H1 (cell line): ENCODE results near the gene GPR162. TPM values are rescaled to one million over a fixed set of nuclear protein-coding genes. Genes with fewer than 3 reads are reported as not detected.

Experiments
- CTCF ChIA-PET: fragments of 300-600 bp; sonication (Branson Sonifier 250); formaldehyde crosslinking; loops from one replicate; lab custom pipeline; 2021; ENCODE audit not compliant: partially characterized antibody; lab: Charles Lee
- POLR2A ChIA-PET: fragments of 300-600 bp; sonication (Branson Sonifier 250); formaldehyde crosslinking; loops from one replicate; lab custom pipeline; 2021; ENCODE audit warnings: inconsistent platforms; ENCODE audit not compliant: partially characterized antibody; lab: Charles Lee
- DNase-seq, 2 experiments: peaks; one replicate each; pipeline versions ENCODE4 v3.0.0 to v3.0.0-alpha.2; 2010 to 2022; ENCODE audit warnings: low spot score in 2 of 2, low read depth in 1 of 2, mixed read lengths in 1 of 2
- FAIRE-seq: peaks from 2 replicates; lab custom pipeline; 2011; peaks lifted over from hg19 to GRCh38; lab: Jason Lieb, UNC
- H2AFZ ChIP-seq: 2 replicates; pipeline ENCODE4 v1.8.1; 2012; ENCODE audit warnings: low read length, inconsistent platforms
- H2AK5ac ChIP-seq: 2 replicates; pipeline ENCODE4 v1.6.1; 2013; ENCODE audit warnings: low read depth, low read length
- H2BK120ac ChIP-seq: replicated peaks from 2 replicates; pipeline ENCODE3; 2013; ENCODE audit warnings: low read depth, low read length, inconsistent platforms
- H2BK12ac ChIP-seq: 2 replicates; pipeline ENCODE4 v1.6.1; 2013; ENCODE audit warnings: low read depth, low read length
- H2BK15ac ChIP-seq: 2 replicates; pipeline ENCODE4 v1.6.1; 2013; ENCODE audit warnings: low read length
- H2BK20ac ChIP-seq: 2 replicates; pipeline ENCODE4 v1.6.1; 2013; ENCODE audit warnings: low read length
- H2BK5ac ChIP-seq: 2 replicates; pipeline ENCODE4 v1.6.1; 2013; ENCODE audit warnings: low read depth, low read length
- H3K14ac ChIP-seq: 2 replicates; pipeline ENCODE4 v1.6.1; 2013; ENCODE audit warnings: inconsistent platforms; ENCODE audit not compliant: insufficient read length
- H3K18ac ChIP-seq: 2 replicates; pipeline ENCODE4 v1.6.1; 2013; ENCODE audit warnings: low read length; ENCODE audit errors: extremely low read depth
- H3K23ac ChIP-seq: 2 replicates; pipeline ENCODE4 v1.6.1; 2013; ENCODE audit warnings: inconsistent platforms; ENCODE audit not compliant: insufficient read length
- H3K23me2 ChIP-seq: 2 replicates; pipeline ENCODE4 v1.6.1; 2013; ENCODE audit warnings: low read depth, low read length
- H3K27ac ChIP-seq: 2 replicates; pipeline ENCODE4 v1.6.1; 2011; ENCODE audit warnings: low read depth, low read length, inconsistent platforms
- H3K27me3 ChIP-seq, 4 experiments: replicated peaks in 1 of 4; 1 replicate in 1 of 4; 2 replicates in 3 of 4; pipeline versions ENCODE4 v1.6.1 to v1.8.1; 2011 to 2013; ENCODE audit warnings: low read length in 3 of 4, mild to moderate bottlenecking in 3 of 4, inconsistent platforms in 2 of 4, mixed read lengths in 2 of 4, moderate library complexity in 1 of 4; ENCODE audit not compliant: control insufficient read depth in 3 of 4, insufficient read depth in 3 of 4; ENCODE audit errors: extremely low read depth in 1 of 4
- H3K36me3 ChIP-seq, 4 experiments: 2 replicates each; pipeline versions ENCODE4 v1.6.1 to v1.8.1; 2011 to 2013; ENCODE audit warnings: mild to moderate bottlenecking in 4 of 4, low read length in 3 of 4, moderate library complexity in 2 of 4, control low read depth in 1 of 4, inconsistent platforms in 1 of 4; ENCODE audit not compliant: insufficient read depth in 4 of 4, control insufficient read depth in 2 of 4
- H3K4ac ChIP-seq: replicated peaks from 2 replicates; pipeline ENCODE3; 2013; ENCODE audit warnings: low read length, low read depth, mixed read lengths, inconsistent platforms; ENCODE audit not compliant: insufficient read length
- H3K4me1 ChIP-seq, 4 experiments: replicated peaks in 1 of 4; 1 replicate in 1 of 4; 2 replicates in 3 of 4; pipeline versions ENCODE4 v1.6.1 to v1.8.1; 2011 to 2013; ENCODE audit warnings: low read length in 3 of 4, inconsistent platforms in 2 of 4, mixed read lengths in 1 of 4; ENCODE audit not compliant: insufficient read depth in 4 of 4, control insufficient read depth in 3 of 4
- H3K4me2 ChIP-seq, 2 experiments: 2 replicates each; pipeline versions ENCODE4 v1.6.1 to v1.8.1; 2011 to 2013; ENCODE audit warnings: low read depth in 2 of 2, low read length in 2 of 2, control low read depth in 1 of 2, inconsistent platforms in 1 of 2, mild to moderate bottlenecking in 1 of 2; ENCODE audit not compliant: insufficient read depth in 1 of 2
- H3K4me3 ChIP-seq, 4 experiments: fragments of 200-600, 300-600 bp in 1 of 4; sonication (generic), shearing (Covaris generic), sonication (Bioruptor Twin) in 1 of 4; 2 replicates each; pipeline versions ENCODE4 v1.5.1 to v1.8.1; 2011 to 2016; ENCODE audit warnings: low read length in 4 of 4, low read depth in 3 of 4, control low read depth in 2 of 4, inconsistent platforms in 2 of 4, mild to moderate bottlenecking in 2 of 4, mixed read lengths in 1 of 4, moderate library complexity in 1 of 4; ENCODE audit not compliant: insufficient read depth in 2 of 4; ENCODE audit errors: extremely low read depth in 1 of 4
- H3K56ac ChIP-seq: replicated peaks from 2 replicates; pipeline ENCODE3; 2013; ENCODE audit warnings: low read depth, mild to moderate bottlenecking, mixed read lengths, low read length, inconsistent platforms; ENCODE audit not compliant: insufficient read length
- H3K79me1 ChIP-seq: 2 replicates; pipeline ENCODE4 v1.6.1; 2013; ENCODE audit warnings: low read depth, low read length, control low read depth
- H3K79me2 ChIP-seq, 2 experiments: 2 replicates each; pipeline versions ENCODE4 v1.6.1 to v1.8.1; 2012 to 2013; ENCODE audit warnings: low read length in 2 of 2, mild to moderate bottlenecking in 2 of 2, inconsistent platforms in 1 of 2; ENCODE audit not compliant: insufficient read depth in 2 of 2, control insufficient read depth in 1 of 2
- H3K9ac ChIP-seq, 4 experiments: replicated peaks in 1 of 4; 1 replicate in 1 of 4; 2 replicates in 3 of 4; pipeline versions ENCODE4 v1.6.1 to v1.8.1; 2011 to 2013; ENCODE audit warnings: low read depth in 3 of 4, low read length in 3 of 4, control low read depth in 2 of 4, mild to moderate bottlenecking in 2 of 4, moderate library complexity in 2 of 4, inconsistent platforms in 1 of 4; ENCODE audit errors: extremely low read depth in 1 of 4
- H3K9me3 ChIP-seq, 2 experiments: 2 replicates each; pipeline versions ENCODE4 v1.6.1 to v1.8.1; 2012 to 2013; ENCODE audit warnings: mild to moderate bottlenecking in 2 of 2, moderate library complexity in 2 of 2, control low read depth in 1 of 2, inconsistent platforms in 1 of 2, low read depth in 1 of 2, low read length in 1 of 2, mixed read lengths in 1 of 2; ENCODE audit not compliant: insufficient read depth in 2 of 2
- H4K20me1 ChIP-seq, 2 experiments: replicated peaks in 1 of 2; 2 replicates each; pipeline versions ENCODE3 to v1.8.1; 2011 to 2013; ENCODE audit warnings: inconsistent platforms in 2 of 2, low read length in 2 of 2, mild to moderate bottlenecking in 1 of 2; ENCODE audit not compliant: insufficient read depth in 2 of 2, control insufficient read depth in 1 of 2
- H4K5ac ChIP-seq: 2 replicates; pipeline ENCODE4 v1.6.1; 2013; ENCODE audit warnings: low read length, low read depth, mixed read lengths, inconsistent platforms; ENCODE audit not compliant: insufficient read length
- H4K8ac ChIP-seq: 2 replicates; pipeline ENCODE4 v1.8.0; 2013; ENCODE audit warnings: mild to moderate bottlenecking, moderate library complexity, low read length, inconsistent platforms; ENCODE audit not compliant: insufficient read depth; ENCODE audit errors: extremely low read depth
- H4K91ac ChIP-seq: replicated peaks from 2 replicates; pipeline ENCODE3; 2013; ENCODE audit warnings: low read length, mixed read lengths, inconsistent platforms; ENCODE audit not compliant: insufficient read length
- CBX8 ChIP-seq: fragments of 300-800, 300-1000 bp; sonication (generic); IDR thresholded peaks from 2 replicates; pipeline ENCODE4 v1.7.1; 2016; ENCODE audit warnings: low read depth, low read length, borderline replicate concordance
- MAFK ChIP-seq: IDR thresholded peaks from 2 replicates; pipeline ENCODE4 v1.6.1; 2012; ENCODE audit warnings: low read depth, mild to moderate bottlenecking, improper control_type of control experiment, low read length
- SIN3A ChIP-seq, 2 experiments: IDR thresholded peaks in 1 of 2; conservative IDR thresholded peaks in 1 of 2; 2 replicates each; pipeline ENCODE4 v1.6.1; 2011 to 2012; ENCODE audit warnings: low read length in 2 of 2, improper control_type of control experiment in 1 of 2, low read depth in 1 of 2, mild to moderate bottlenecking in 1 of 2
- SP2 ChIP-seq: IDR thresholded peaks from 2 replicates; pipeline ENCODE4 v1.6.1; 2012; ENCODE audit warnings: mild to moderate bottlenecking, low read length, inconsistent platforms
- TCF12 ChIP-seq: IDR thresholded peaks from 2 replicates; pipeline ENCODE4 v1.6.1; 2011; ENCODE audit warnings: low read depth, mild to moderate bottlenecking, low read length
- USF2 ChIP-seq: IDR thresholded peaks from 2 replicates; pipeline ENCODE4 v1.6.1; 2011; ENCODE audit warnings: low read length, improper control_type of control experiment
- WGBS, 2 experiments: shearing (Covaris generic) in 1 of 2; methylation state at CpG; one replicate each; pipeline versions ENCODE4 v1.1.6 to v1.1.7; 2013 to 2015; ENCODE audit warnings: low lambda C conversion rate in 2 of 2, mixed read lengths in 2 of 2, inconsistent platforms in 1 of 2, low coverage in 1 of 2, missing lambda C conversion rate in 1 of 2; ENCODE audit not compliant: insufficient replicate concordance in 2 of 2, insufficient coverage in 1 of 2, insufficient read length in 1 of 2; ENCODE audit errors: extremely low coverage in 1 of 2, missing lambda C conversion rate in 1 of 2; 5-methylcytosine and 5-hydroxymethylcytosine counted together
- polyA plus RNA-seq, 7 experiments: library from polyadenylated mRNA; depleted of rRNA in 3 of 7; stranded (reverse) in 5 of 7; unstranded in 2 of 7; fragments of >200 nt in 5 of 7; fragments of 200-250 nt in 2 of 7; gene quantifications; 1 replicate in 5 of 7; 2 replicates in 1 of 7; 4 replicates in 1 of 7; pipeline versions ENCODE4 v1.2.1 to v1.2.3, GENCODE V29; 2011 to 2013; ENCODE audit warnings: missing spikeins in 2 of 7, mixed read lengths in 2 of 7
- total RNA-seq: library from RNA; stranded (reverse); fragmentation: NEBNext Ultra II Directional; extraction: Animal tissue kit (Norgen Biotek cat#: 25700); gene quantifications from 2 replicates; pipeline ENCODE4 v1.2.1, GENCODE V29; 2021

Gene GPR162
- total and polyA plus RNA-seq, 2 of the 8 experiments (the other 6 are each of a cell fraction or from before 2014, with no cell fraction given), result 7.3 to 8.8 TPM

- no peak overlapping the region for H3K4me2 ChIP-seq
- H4K5ac ChIP-seq, result no peak overlapping the region
- H3K56ac ChIP-seq, result no peak overlapping the region
- no peak overlapping the region for H2BK12ac ChIP-seq
- no peak overlapping the region for H2AFZ ChIP-seq
- CTCF ChIA-PET, result interaction anchor here (0.6 to 4.5 kb wide), 6 partner anchors 11 to 194 kb away, joined by 3 to 27 read pairs (median 5); partner anchors contain the start of genes GNB3 and SPSB2
- FAIRE-seq (no peak), DNase-seq (no peak)
- H3K79me1 ChIP-seq, result no peaks in the 10 kb centered on the region; the same call in 1 of the 2 replicates
- no peak overlapping the region for H3K27ac ChIP-seq
- no peaks in the 10 kb centered on the region for H3K4me1 ChIP-seq
- H4K91ac ChIP-seq, result no peak overlapping the region
- H3K36me3 ChIP-seq, result peaks cover 31 to 77% (median 72%) of the 10 kb centered on the region in 4 experiments
- H2BK5ac ChIP-seq, result no peak overlapping the region
- H2BK120ac ChIP-seq, result no peak overlapping the region
- H2AK5ac ChIP-seq, result no peak overlapping the region
- no peaks in the 10 kb centered on the region for H3K79me2 ChIP-seq
- no peak overlapping the region for H2BK15ac ChIP-seq
- H3K9ac ChIP-seq, result no peak overlapping the region
- no peak overlapping the region for H3K4ac ChIP-seq
- no peak overlapping the region for H2BK20ac ChIP-seq
- no peaks in the 10 kb centered on the region for H3K23me2 ChIP-seq
- no peak overlapping the region for H4K8ac ChIP-seq
- H4K20me1 ChIP-seq, result peaks cover 0 to 2% of the 10 kb centered on the region in 2 experiments
- TF ChIP-seq USF2 (no peak), SIN3A (conservative IDR thresholded peaks at IDR 0.05 in 1 of 2, IDR thresholded peaks at IDR 0.05 in 1 of 2; ENCODE audit: low read depth in 1 of 2, low read length in 2 of 2) (no peak), TCF12 (no peak), CBX8 (no peak), MAFK (no peak), SP2 (no peak)
- TF ChIP-seq, all 59 proteins: peak for 0
- Histone ChIP-seq H3K14ac (no peak overlapping the region), H3K27me3 (no peaks in the 10 kb centered on the region), H3K23ac (no peak overlapping the region), H3K18ac (no peak overlapping the region), H3K9me3 (no peaks in the 10 kb centered on the region), H3K4me3 (no peak overlapping the region)
- POLR2A ChIA-PET, result interaction anchor here (1.1 to 18.9 kb wide), 5 partner anchors 9 to 322 kb away, joined by 3 to 588 read pairs (median 5); partner anchors contain the start of genes C12orf57, CDCA3, GNB3 and RNU7-1
- WGBS, 2 experiments, result 91% methylated on average over 9 of the region's 9 CpGs; no CpG with 5 or more reads in 1 of the 2 experiments
Measured at GRCh38 chr12:6860116-6860515, 38.5 kb downstream of the GPR162 start.
